ENCODE results near the gene EIPR1.

Gene EIPR1

GRCh38 chr2:3377612-3378432 is at the start of gene EIPR1:
TSS of gene EIPR1 (minus strand) at chr2:3377818. CDS start at chr2:3377689, 129 bp downstream.
- H3K4me3 ChIP-seq (ENCODE audit: low read depth, low read length): peak within 1 kb of the TSS; percentile 77
- TF ChIP-seq CTCF (IDR thresholded peaks at IDR 0.05; ENCODE audit: borderline replicate concordance, insufficient read depth, low read depth, low read length): no peak

GRCh38 chr2:3427272-3427671 is 49.7 kb upstream of the EIPR1 start:
- H3K4me3 ChIP-seq (ENCODE audit: low read depth, low read length): no peak overlapping the region
- no peak for TF ChIP-seq CTCF (IDR thresholded peaks at IDR 0.05; ENCODE audit: borderline replicate concordance, insufficient read depth, low read depth, low read length)

GRCh38 chr2:3426615-3427014 is 49.0 kb upstream of the EIPR1 start:
- TF ChIP-seq CTCF (IDR thresholded peaks at IDR 0.05; ENCODE audit: borderline replicate concordance, insufficient read depth, low read depth, low read length): no peak
- H3K4me3 ChIP-seq (ENCODE audit: low read depth, low read length): no peak overlapping the region

GRCh38 chr2:3424171-3424795 is 46.7 kb upstream of the EIPR1 start:
- TF ChIP-seq CTCF (IDR thresholded peaks at IDR 0.05; ENCODE audit: borderline replicate concordance, insufficient read depth, low read depth, low read length): no peak
- H3K4me3 ChIP-seq (ENCODE audit: low read depth, low read length): no peak overlapping the region

- H3K4me3 ChIP-seq (ENCODE audit: low read depth, low read length): no peak overlapping the region
- TF ChIP-seq CTCF (IDR thresholded peaks at IDR 0.05; ENCODE audit: borderline replicate concordance, insufficient read depth, low read depth, low read length): peak; percentile 97
Observed at GRCh38 chr2:3423492-3424170, 46.0 kb upstream of the EIPR1 start.

GRCh38 chr2:3422161-3422779 is 44.7 kb upstream of the EIPR1 start:
- no peak overlapping the region for H3K4me3 ChIP-seq (ENCODE audit: low read depth, low read length)
- TF ChIP-seq CTCF (IDR thresholded peaks at IDR 0.05; ENCODE audit: borderline replicate concordance, insufficient read depth, low read depth, low read length): no peak
